ENCODE results near the gene SPRY2. TPM values are rescaled to one million over a fixed set of nuclear protein-coding genes. Genes with fewer than 3 reads are reported as not detected.

SPRY2 gene
- total and polyA plus RNA-seq, 4 donors = 27.1 to 49.8 (median 30.1) TPM

- DNase-seq (no peak), ATAC-seq (ENCODE audit: insufficient read depth, low FRiP score) (no peak)
- Histone ChIP-seq H3K27me3 (ENCODE audit: control insufficient read depth in 3 of 3, insufficient read depth in 3 of 3, low read length in 2 of 3) (no peaks in the 10 kb centered on the region), H3K4me1 (ENCODE audit: control insufficient read depth in 5 of 5, insufficient read depth in 5 of 5, low read length in 5 of 5) (no peaks in the 10 kb centered on the region), H3K4me3 (no peak overlapping the region), H3K9ac (ENCODE audit: insufficient read depth in 1 of 2, low read length in 2 of 2) (no peak overlapping the region), H3K9me3 (ENCODE audit: control insufficient read depth in 4 of 4, insufficient read depth in 3 of 4, low read length in 3 of 4) (no peaks in the 10 kb centered on the region), H3K36me3 (ENCODE audit: control insufficient read depth in 4 of 4, insufficient read depth in 4 of 4, low read length in 4 of 4) (no peaks in the 10 kb centered on the region), H3K27ac (ENCODE audit: low read depth in 1 of 2, low read length in 1 of 2) (no peak overlapping the region)
- WGBS, 2 donors = 73 to 83% methylated on average over 3 of the region's 3 CpGs
- no peak for TF ChIP-seq CTCF (IDR thresholded peaks at IDR 0.05; ENCODE audit: control extremely low read depth, extremely low read depth)
These were observed 38.3 kb upstream of the SPRY2 start for GRCh38 chr13:80379245-80379644.

GRCh38 chr13:80376554-80376953 lies 35.6 kb upstream of the SPRY2 start:
- Histone ChIP-seq H3K36me3 (ENCODE audit: control insufficient read depth in 4 of 4, insufficient read depth in 4 of 4, low read length in 4 of 4) (no peaks in the 10 kb centered on the region), H3K27me3 (ENCODE audit: control insufficient read depth in 3 of 3, insufficient read depth in 3 of 3, low read length in 2 of 3) (no peaks in the 10 kb centered on the region), H3K4me1 (ENCODE audit: control insufficient read depth in 5 of 5, insufficient read depth in 5 of 5, low read length in 5 of 5) (no peaks in the 10 kb centered on the region), H3K27ac (ENCODE audit: low read depth in 1 of 2, low read length in 1 of 2) (no peak overlapping the region), H3K4me3 (no peak overlapping the region), H3K9me3 (ENCODE audit: control insufficient read depth in 4 of 4, insufficient read depth in 3 of 4, low read length in 3 of 4) (no peaks in the 10 kb centered on the region), H3K9ac (ENCODE audit: insufficient read depth in 1 of 2, low read length in 2 of 2) (no peak overlapping the region)
- no peak for TF ChIP-seq CTCF (IDR thresholded peaks at IDR 0.05; ENCODE audit: control extremely low read depth, extremely low read depth)
- DNase-seq = no peak
- WGBS, 2 donors = 88 to 91% methylated on average over 1 of the region's 1 CpG
- no peak for ATAC-seq (ENCODE audit: insufficient read depth, low FRiP score)

- no peak overlapping the region for H3K4me3 ChIP-seq
- no peak for TF ChIP-seq CTCF (IDR thresholded peaks at IDR 0.05; ENCODE audit: control extremely low read depth, extremely low read depth)
- WGBS, 2 donors = 78 to 90% methylated on average over 2 of the region's 2 CpGs
- H3K36me3 ChIP-seq (ENCODE audit: control insufficient read depth in 4 of 4, insufficient read depth in 4 of 4, low read length in 4 of 4) = no peaks in the 10 kb centered on the region
- DNase-seq (no peak), ATAC-seq (ENCODE audit: insufficient read depth, low FRiP score) (no peak)
- H3K9me3 ChIP-seq (ENCODE audit: control insufficient read depth in 4 of 4, insufficient read depth in 3 of 4, low read length in 3 of 4) = no peaks in the 10 kb centered on the region
- H3K27me3 ChIP-seq (ENCODE audit: control insufficient read depth in 3 of 3, insufficient read depth in 3 of 3, low read length in 2 of 3) = no peaks in the 10 kb centered on the region
- no peak overlapping the region for H3K9ac ChIP-seq (ENCODE audit: insufficient read depth in 1 of 2, low read length in 2 of 2)
- no peaks in the 10 kb centered on the region for H3K4me1 ChIP-seq (ENCODE audit: control insufficient read depth in 5 of 5, insufficient read depth in 5 of 5, low read length in 5 of 5)
- H3K27ac ChIP-seq (ENCODE audit: low read depth in 1 of 2, low read length in 1 of 2) = no peak overlapping the region
These were observed 34.0 kb upstream of the SPRY2 start for GRCh38 chr13:80374901-80375300.

GRCh38 chr13:80374444-80374843 lies 33.5 kb upstream of the SPRY2 start:
- Histone ChIP-seq H3K27me3 (ENCODE audit: control insufficient read depth in 3 of 3, insufficient read depth in 3 of 3, low read length in 2 of 3) (no peaks in the 10 kb centered on the region), H3K9me3 (ENCODE audit: control insufficient read depth in 4 of 4, insufficient read depth in 3 of 4, low read length in 3 of 4) (no peaks in the 10 kb centered on the region), H3K9ac (ENCODE audit: insufficient read depth in 1 of 2, low read length in 2 of 2) (no peak overlapping the region), H3K27ac (ENCODE audit: low read depth in 1 of 2, low read length in 1 of 2) (no peak overlapping the region), H3K4me1 (ENCODE audit: control insufficient read depth in 5 of 5, insufficient read depth in 5 of 5, low read length in 5 of 5) (no peaks in the 10 kb centered on the region), H3K4me3 (no peak overlapping the region), H3K36me3 (ENCODE audit: control insufficient read depth in 4 of 4, insufficient read depth in 4 of 4, low read length in 4 of 4) (no peaks in the 10 kb centered on the region)
- ATAC-seq (ENCODE audit: insufficient read depth, low FRiP score) (no peak), DNase-seq (no peak)
- WGBS, 2 donors = 78 to 95% methylated on average over 5 of the region's 5 CpGs
- no peak for TF ChIP-seq CTCF (IDR thresholded peaks at IDR 0.05; ENCODE audit: control extremely low read depth, extremely low read depth)

Measured in lung (tissue), 12 donors.